ENCODE measurements around the gene HOGA1. TPM values are rescaled to one million over a fixed set of nuclear protein-coding genes. Genes with fewer than 3 reads are reported as not detected.

Gene HOGA1
- polyA plus RNA-seq (ENCODE audit: insufficient read length in 3 of 3): 10 to 100 TPM; 35.9 to 47.1 (median 45.2) TPM

DNA sequence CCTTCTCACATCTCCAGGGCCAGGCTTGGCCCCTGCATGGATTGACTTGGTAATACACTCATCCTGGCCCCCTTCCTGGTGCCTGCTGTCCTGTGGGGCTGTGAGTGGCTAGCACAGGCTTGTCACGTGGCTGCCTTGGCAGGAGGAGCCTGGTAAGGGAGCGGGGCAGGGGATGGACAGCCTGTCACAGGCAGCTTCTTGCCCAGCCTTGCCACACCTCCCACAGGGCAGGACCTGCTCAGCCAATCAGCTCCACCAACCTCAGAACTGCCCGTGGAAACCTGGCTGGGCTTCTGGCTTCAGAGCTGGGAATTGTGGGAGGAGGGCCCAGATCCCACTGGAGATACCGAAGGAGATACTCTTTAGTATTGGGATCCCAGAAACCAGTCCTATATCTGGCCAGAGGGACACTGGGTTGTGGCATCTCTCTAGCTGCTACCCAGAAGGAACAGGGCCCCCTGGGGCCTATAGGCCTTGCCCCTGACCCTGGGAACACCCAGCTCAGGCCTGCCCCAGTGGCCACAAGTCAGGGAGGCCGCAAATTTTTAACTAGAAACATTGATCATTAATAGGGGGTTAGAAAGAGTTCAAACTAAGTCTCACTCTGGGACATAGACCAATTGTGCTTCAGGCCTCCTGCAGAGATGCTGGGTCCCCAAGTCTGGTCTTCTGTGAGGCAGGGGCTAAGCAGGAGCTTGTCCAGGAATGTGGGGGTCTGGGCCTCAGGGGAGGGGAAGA, at the start of gene HOGA1:
Gene HOGA1 (plus strand): TSS at position 330 of the 738 bp plus-strand sequence. CDS start 315 bp downstream, at position 645.
- peak in 1 of 3 donors; percentile 35 for DNase-seq (ENCODE audit: low read depth in 3 of 3, low spot score in 2 of 3)

DNA sequence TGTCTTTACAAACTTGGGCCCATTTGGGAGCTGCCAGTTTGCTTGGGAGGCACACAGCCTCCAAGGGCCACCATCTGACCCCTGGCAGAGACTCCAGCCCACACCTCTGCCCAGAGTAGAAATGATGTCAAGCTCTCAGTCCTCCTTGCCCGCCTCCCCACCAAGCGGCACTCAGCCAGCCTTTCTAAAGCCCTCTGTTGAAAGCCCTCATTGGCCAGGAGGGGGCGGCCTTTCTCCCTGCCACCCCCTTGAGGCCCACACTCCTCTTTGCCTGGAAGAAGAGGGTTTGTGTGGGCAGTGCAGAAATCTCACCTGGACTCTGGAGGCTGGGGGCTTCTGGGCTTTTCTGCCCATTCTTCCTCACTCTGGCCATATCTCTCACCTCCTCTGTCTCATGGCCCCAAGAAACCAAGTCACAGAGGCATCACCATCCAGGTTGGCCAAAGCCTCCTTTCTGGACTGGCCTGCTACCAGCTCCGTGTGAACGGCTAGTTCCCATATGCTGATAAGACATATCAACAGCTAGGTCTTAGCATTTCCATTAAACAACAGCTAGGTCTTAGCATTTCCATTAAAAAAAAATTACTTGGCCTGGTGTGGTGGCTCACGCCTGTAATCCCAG, 49.3 kb upstream of the HOGA1 start:
- no peak for DNase-seq (ENCODE audit: low read depth in 3 of 3, low spot score in 2 of 3)

DNA sequence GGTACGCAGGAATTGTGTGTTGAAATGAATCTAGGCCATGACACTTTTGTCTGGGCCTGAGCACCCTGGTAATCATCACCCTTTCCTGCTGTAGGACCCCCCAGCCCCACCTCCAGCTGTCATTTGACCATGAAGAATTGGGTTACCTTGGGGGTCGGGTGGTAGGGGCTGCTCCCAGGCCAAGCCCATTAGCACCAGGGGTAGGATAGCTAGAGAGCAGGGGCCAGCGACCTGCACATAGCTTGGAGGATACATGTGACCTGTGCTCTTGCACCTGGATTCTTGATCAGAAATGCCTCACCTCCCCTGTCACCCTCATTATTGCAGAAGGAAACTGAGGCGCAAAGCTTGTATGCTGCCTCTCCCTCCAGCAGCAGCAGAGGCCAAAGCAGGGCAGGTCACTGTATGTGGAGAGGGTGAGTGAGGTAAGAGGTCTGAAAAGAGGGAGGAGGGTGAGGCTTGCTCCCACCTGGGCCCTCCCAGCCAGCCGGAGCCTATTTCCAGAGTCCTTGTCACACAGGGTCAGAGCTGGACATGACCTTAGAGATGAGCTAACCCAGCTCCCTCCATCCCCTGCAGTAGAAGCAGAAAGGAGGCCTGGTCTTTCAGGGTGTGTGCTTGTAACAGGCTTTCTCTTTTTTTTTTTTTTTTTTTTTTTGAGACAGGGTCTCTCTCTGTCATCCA, 46.9 kb upstream of the HOGA1 start:
- DNase-seq (ENCODE audit: low read depth in 3 of 3, low spot score in 2 of 3): no peak

DNA sequence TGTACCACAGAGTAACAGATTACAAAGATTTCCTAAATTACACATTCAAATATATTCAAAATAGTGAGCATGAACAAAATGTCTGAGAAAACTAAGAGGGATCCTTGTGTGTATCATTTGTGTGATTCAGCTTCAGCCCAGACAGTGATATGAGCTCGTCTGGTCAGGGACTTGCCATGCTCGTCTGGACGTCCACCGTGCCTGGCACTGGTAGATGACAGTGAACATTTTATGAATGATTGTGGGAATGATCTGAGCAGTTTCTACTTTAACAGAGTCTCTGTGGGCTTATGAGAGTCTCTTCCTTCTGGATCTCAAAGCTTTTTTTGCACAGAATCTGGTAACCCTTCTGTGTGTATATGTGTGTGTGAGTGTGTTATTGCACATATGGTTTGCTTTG, 45.8 kb upstream of the HOGA1 start:
- DNase-seq (ENCODE audit: low read depth in 3 of 3, low spot score in 2 of 3): no peak

DNA sequence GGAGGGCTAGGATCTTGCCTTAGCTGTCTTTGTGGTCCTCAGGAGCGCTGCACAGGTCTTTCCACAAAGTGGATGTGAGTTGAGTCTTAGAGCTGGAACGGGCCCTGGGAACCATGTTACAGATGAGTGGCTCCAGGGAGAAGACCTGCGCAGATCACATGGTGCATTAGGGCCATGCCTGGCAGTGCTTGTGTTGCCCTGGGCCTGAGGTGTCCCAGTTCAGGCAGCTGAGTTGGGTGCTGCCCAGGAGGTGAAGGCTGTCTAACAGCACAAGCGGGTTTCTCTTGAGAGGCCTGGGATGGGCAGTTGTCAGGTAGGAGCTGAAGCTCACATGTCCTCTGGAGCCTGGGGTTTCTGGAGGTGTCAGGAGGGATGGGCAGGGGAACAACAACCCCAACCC, 45.4 kb upstream of the HOGA1 start:
- DNase-seq (ENCODE audit: low read depth in 3 of 3, low spot score in 2 of 3): no peak

DNA sequence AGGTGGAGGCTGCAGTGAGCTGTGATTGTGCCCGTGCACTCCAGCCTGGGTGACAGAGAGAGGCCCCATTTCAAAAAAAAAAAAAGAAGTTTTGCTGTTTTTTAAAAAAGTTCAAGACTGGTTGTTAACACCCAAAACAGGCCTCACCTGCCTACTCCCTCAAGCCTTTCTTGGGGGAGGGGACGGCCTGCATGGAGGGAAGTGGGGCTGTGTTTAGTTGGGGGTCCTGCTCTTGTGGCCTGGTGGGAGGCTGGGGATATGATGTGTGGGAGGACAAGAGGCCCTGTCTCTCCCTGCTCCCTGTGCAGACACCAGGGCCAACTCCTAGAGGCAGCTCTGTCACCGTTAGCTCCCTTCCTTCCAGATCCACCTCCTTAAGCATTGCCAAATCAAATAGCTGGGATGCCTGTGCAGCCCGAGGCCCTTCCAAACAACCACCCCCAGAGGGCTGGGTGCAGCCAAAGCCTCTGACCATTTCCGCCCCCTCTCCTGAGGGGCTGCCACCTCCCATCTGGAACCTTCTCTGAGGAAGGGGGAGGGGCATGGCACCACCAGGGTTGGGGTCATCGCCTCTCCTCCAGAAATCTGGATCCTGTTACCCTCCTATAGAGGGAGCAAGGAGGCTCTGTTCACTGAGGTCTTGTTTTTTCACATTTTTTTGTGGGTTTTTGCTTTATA, 44.5 kb upstream of the HOGA1 start:
- DNase-seq (ENCODE audit: low read depth in 3 of 3, low spot score in 2 of 3): no peak

DNA sequence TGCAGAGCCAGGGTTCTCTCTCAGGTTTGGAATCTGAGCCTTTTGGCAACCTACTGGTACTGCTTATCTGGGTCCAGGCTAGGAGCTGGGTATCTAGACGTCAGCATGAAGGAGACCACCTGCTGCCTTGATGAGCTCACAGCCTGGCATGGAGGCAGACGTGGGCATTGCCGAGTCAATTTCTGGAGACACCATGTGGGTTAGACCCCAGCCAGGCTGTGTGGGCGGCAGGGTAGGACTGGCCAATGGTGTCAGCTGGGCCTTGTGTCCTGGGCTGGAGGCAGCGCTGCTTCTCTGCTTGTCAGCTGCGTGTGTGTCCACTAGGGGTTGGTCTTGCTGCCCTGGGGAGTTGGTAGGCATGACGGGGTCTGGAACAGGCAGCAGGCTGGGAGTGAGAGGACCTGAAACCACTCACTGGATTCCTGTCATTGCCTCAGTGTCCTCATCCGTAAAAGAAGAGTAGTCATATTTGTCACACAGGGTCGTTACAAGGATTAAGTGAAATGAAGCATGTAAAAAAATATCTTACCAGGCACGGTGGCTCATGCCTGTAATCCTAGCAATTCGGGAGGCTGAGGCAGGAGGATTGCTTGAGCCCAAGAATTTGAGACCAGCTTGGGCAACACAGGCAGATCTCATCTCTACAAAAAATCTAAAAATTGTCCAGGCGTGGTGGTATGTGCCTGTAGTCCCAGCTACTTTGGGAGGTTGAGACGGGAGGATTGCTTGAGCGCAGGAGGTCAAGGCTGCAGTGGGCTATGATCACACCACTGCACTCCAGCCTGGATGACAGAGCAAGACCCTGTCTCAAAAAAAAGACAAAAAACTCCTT, 43.3 kb upstream of the HOGA1 start:
- no peak for DNase-seq (ENCODE audit: low read depth in 3 of 3, low spot score in 2 of 3)

DNA sequence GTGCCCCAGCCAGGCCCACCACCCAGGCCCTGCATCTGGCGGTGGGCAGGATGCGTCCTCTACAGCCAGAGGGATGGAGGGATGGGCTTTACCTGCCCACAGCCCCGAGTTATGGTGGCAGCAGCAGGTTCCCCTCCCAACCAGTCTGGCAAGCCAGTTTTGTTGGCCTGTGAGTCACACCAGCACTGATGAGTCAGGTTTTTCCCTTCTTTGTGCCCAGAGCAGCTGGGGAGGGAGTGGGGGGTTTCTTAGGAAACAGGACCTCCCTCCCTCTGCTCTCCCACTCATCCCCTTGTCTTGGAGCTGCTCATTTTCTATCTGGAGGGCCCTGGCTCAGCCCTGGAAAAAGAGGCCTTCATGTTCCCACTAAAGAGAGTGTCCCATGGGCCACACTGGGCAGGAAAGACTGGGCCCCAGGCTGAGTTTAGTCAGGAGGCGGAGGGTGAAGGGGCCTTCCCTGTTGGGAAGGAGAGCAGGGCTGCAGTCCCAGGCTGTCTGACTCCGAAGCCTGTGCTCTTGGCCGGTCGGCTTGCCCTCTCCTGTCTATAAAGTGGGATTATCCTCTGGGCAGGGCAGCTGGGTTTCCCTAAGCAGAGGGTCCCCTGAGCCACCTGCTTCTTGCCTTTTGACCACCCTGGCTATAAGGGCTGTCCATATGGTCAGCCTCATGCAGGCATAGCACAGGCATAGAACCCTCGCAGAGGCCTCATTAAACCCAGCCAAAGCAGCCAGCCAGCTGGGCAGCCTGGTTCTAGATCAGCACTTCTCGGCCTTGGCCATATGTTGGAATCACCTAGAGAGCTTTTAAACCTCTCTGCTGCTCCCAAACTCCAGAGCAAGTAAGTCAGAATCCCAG, 41.8 kb upstream of the HOGA1 start:
- no peak for DNase-seq (ENCODE audit: low read depth in 3 of 3, low spot score in 2 of 3)

DNA sequence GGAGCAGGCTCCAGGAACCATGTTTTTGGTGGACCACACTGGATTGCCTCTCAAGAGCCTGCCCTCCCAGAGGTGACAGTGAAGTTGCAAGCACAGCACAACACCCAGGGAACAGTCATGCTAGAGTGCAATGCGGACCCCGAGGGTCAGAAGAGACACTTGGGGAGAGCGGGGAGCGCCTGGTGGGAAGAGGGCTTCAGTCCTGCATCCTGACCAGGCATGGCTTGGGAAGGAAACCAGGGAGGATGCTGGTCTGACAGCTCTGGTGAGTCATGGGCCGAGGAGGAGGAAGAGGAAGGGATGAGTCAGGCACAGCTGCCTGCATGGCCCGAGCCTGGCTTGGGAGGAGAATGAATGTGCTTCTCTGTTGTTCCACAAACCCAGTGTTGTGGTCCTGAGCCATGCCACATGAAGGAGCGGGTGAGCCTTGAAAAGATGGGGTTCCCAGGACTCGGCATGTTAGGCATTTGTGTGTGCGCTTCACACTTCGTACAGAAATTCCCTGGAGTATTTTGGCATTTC, 41.1 kb upstream of the HOGA1 start:
- DNase-seq (ENCODE audit: low read depth in 3 of 3, low spot score in 2 of 3): no peak

DNA sequence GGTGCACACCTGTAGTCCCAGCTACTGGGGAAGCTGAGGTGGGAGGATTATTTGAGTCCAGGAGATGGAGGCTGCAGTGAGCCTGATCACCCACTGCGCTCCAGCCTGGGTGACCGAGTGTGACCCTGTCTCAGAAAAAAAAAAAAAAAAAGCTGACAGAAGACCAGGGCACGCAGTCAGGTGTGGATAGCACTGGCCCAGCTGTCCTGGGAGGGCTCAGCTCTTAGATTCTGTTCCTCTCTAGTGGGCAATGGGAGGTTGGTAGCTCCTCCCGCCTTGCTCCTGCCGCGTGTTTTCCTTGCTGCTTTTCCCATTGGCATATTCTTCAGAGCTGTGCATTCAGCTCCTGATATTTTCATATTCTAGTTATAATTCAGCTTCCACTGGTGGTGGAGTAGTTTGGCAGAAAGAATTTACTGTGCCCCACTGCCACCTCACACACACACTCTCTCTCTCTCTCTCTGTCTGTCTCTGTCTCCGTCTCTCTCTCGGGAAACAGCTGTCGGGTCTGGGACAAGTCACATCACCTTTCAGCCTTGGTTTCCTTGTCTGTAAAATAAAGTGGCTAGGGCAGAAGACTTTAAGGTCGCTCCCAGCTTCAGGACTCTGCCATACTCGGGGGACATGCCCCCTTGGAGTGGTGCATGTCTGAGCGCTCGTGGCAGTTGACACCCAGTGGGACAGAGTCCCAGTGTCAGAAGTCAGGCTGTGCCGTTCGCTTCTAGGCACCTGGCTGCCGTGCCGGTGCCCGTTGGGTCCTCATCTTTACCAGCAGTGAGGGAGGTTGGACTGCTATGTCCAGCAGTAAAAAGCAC, 37.5 kb upstream of the HOGA1 start:
- DNase-seq (ENCODE audit: low read depth in 3 of 3, low spot score in 2 of 3): no peak

DNA sequence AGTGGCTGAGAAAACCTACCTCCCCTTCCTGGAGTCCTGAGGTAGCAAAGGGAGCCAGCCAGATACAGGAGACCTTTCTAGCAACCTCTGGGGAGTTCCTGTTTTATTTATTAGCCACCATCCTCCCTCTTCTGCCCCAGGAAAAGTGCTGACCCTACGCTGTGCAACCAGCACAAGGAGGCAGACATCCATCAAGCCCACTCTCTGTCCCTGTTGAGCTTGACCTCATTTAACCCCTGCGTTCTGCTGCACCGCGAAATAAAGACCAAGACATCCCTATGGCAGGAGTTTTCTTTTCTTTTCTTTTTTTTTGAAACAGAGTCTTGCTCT, 37.0 kb upstream of the HOGA1 start:
- no peak for DNase-seq (ENCODE audit: low read depth in 3 of 3, low spot score in 2 of 3)

DNA sequence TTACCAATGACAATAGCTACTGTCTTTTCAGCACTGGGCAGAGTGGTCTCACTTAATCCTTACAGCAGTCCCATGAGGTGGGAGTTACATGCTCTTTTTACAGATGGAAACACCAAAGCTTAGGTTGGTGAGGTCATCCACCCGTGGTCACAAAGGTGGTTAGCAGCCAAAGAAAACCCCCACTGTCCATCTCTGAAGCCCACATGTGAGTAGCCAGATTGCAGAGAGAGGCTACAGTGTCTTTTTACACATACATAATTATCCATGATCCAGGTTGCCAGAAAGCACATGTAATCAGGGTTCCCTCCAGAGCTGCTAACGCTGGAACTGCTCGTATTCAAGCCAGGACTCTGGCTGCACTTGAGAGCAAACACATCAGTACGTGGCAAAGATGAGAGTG, 36.2 kb upstream of the HOGA1 start:
- no peak for DNase-seq (ENCODE audit: low read depth in 3 of 3, low spot score in 2 of 3)

DNA sequence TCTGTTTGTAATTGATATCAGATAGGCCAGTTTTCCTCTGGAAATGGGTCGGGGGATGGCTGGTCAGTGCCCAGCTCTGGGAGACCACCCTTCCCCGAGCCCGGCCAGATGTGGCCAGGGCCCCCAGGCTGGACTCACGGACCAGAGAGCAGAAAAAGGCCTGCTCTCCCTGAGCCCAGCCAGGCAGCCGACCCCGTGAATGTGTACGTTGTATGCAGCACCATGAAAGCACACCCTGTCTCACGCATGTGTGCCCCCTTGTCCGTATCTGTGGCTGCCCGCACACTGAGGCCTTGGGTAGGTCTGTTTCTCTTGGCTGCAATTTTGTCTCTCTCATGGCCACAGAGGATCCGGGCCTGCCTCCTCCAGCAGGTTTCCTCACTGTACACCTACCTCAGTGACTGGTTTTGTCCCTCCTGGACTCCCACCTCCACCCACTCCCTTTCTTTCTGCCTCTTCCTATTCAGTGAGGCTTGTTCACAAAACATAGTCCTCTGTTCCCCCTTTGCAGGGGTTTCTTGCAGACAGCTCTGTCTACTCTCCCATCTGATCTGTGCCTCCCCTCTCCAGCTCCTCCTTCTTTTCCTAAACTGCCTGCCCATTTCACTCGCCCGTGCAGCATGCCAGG, 35.2 kb upstream of the HOGA1 start:
- DNase-seq (ENCODE audit: low read depth in 3 of 3, low spot score in 2 of 3): no peak

DNA sequence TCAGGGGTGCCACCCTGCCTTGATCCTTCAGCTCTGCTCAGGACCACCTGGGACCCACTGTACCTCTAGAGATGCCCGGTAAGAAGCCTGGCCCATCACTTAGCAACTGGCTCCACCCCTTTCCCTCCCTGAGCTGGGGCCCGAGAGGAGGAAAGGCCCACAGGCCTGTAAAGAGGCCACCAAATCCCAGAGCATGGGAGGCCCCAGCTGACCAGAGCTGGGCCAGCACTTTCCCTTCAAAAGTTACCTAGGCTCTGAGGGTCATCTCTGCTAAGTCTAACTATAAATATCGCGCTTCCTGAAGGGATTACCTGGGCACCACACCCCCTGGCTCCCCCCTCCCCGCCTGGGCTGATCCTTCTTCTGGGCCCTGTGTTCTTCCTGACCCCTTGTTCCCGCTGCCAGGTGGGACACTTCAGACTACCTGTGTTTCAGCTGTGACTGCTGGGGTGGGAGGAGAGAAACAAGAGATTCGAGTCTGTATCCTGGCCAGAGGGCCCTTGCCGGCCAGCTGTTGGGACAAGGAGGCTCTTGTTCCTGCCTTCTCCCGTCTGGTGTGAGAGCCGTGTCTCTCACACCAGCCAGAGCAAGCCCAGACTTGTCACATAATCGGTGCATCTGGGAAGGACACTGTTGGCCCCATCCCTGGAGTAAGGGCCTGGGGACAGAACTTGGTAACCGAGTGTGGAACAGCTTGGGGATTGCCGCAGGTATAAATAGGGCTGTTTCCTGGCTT, 34.4 kb upstream of the HOGA1 start:
- no peak for DNase-seq (ENCODE audit: low read depth in 3 of 3, low spot score in 2 of 3)

DNA sequence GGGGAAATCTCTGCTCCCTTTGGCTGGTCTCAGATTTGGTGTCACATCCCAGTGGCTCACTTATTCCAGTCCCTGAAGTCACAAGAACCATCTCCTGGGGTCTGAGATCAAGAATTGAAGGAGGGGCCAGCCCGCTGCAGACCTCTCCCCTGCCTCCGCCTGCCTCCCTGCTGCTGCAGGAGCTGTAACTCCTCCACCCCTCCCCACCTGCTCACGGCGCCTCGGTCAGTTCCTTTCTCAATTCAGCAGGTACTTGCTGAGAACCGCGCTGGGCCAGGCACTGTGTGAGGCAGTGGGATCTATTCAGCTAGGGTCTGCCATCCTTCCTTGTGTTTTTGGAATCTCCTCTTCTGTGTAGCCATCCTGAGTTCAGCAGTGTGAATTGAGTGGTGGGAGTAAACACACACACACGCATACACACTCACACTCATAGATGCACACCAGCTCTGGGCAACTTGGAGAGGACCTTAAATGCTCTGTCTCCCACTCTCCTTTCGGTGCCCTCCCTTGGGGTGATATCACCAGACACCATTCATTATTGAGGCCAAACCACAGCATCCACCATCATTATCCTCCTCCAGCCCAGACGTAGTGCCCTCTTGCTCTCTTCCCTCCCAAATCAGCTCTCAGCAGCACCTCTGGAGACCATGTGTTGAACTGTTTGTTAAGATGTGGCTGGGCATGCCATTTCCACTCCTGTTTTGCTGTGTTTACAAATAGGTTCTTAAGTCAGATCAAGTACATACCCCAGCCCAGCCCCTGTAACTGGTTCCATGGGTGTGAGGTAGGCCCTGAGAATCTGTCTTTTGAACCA, 33.6 kb upstream of the HOGA1 start:
- DNase-seq (ENCODE audit: low read depth in 3 of 3, low spot score in 2 of 3): no peak

DNA sequence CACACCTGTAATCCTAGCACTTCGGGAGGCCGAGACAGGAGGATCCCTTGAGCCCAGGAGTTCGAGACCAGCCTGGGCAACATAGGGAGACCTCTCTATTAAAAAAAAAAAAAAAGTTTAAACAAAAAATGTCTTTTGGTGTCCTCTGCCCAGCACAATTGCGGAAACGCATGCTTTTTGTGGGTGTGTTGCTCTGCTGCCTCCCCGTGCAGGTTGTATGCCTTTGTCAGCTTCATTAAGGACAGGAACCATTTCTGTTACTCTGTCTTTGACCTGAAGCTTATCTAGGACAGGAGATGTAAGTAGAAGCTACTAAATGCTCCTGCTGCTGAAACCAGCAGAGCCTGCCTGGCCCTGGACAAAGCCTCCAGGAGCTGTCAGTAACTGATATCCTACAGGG, 32.9 kb upstream of the HOGA1 start:
- DNase-seq (ENCODE audit: low read depth in 3 of 3, low spot score in 2 of 3): no peak
